B cell (primary cell): ENCODE measurements around the gene NRGN. TPM values are rescaled to one million over a fixed set of nuclear protein-coding genes. Genes with fewer than 3 reads are reported as not detected.

Source experiments
- ATAC-seq: fragments of 200-7000 bp; cut with Tn5 transposase; one replicate; pipeline ENCODE4 v1.10.0; 2021; ENCODE audit warnings: low read depth, mild to moderate bottlenecking, moderate number of reproducible peaks, moderate library complexity
- CTCF ChIA-PET: fragments of 350-600 bp; sonication (Branson Sonifier 250); formaldehyde crosslinking; loops from one replicate; lab custom pipeline; 2021; ENCODE audit warnings: antibody characterized with exemption, inconsistent platforms; lab: Charles Lee
- POLR2A ChIA-PET: fragments of 350-600 bp; sonication (Branson Sonifier 250); formaldehyde crosslinking; loops from one replicate; lab custom pipeline; 2021; ENCODE audit warnings: antibody characterized with exemption; lab: Charles Lee
- DNase-seq: peaks from one replicate; pipeline ENCODE4 v3.0.0; 2013
- H2AFZ ChIP-seq: 2 replicates; pipeline ENCODE4 v1.6.1; 2012; ENCODE audit warnings: mild to moderate bottlenecking, low read depth, low read length; ENCODE audit not compliant: insufficient read depth, poor library complexity, severe bottlenecking
- H3K27ac ChIP-seq, 2 donors: 1 replicate in 1 of 2; 2 replicates in 1 of 2; pipeline ENCODE4 v1.5.1; 2012 to 2013; ENCODE audit warnings: low read length in 2 of 2, mild to moderate bottlenecking in 2 of 2, moderate library complexity in 1 of 2
- H3K27me3 ChIP-seq, 4 experiments: fragments of 200-600 bp in 1 of 4; sonication (generic) in 1 of 4; replicated peaks in 1 of 4; 1 replicate in 2 of 4; 2 replicates in 2 of 4; pipeline versions ENCODE4 v1.6.1 to v1.7.0; 2013 to 2016; ENCODE audit warnings: low read length in 3 of 4, mild to moderate bottlenecking in 2 of 4, mixed read lengths in 1 of 4, moderate library complexity in 1 of 4; ENCODE audit not compliant: insufficient read depth in 4 of 4, control insufficient read depth in 3 of 4; ENCODE audit errors: control extremely low read depth in 1 of 4
- H3K36me3 ChIP-seq, 2 experiments: replicated peaks in 1 of 2; 1 replicate in 1 of 2; 2 replicates in 1 of 2; pipeline versions ENCODE4 v1.6.1 to v1.7.1; 2013; ENCODE audit warnings: low read length in 1 of 2; ENCODE audit not compliant: insufficient read depth in 2 of 2, control insufficient read depth in 1 of 2; ENCODE audit errors: control extremely low read depth in 1 of 2, extremely low read depth in 1 of 2
- H3K4me1 ChIP-seq, 2 donors: fragments of 200-600 bp in 1 of 2; sonication (generic) in 1 of 2; 1 replicate in 1 of 2; 2 replicates in 1 of 2; pipeline versions ENCODE4 v1.5.1 to v1.6.1; 2013 to 2017; ENCODE audit warnings: low read length in 2 of 2; ENCODE audit not compliant: control insufficient read depth in 2 of 2, insufficient read depth in 2 of 2
- H3K4me2 ChIP-seq: replicated peaks from 2 replicates; pipeline ENCODE3; 2012; ENCODE audit warnings: mild to moderate bottlenecking, low read depth, low read length; ENCODE audit not compliant: poor library complexity, severe bottlenecking
- H3K4me3 ChIP-seq, 5 experiments: fragments of 200-600 bp in 1 of 5; sonication (generic) in 1 of 5; 1 replicate in 3 of 5; 2 replicates in 2 of 5; pipeline versions ENCODE4 v1.5.1 to v1.7.0; 2011 to 2016; ENCODE audit warnings: low read length in 4 of 5, mild to moderate bottlenecking in 4 of 5, low read depth in 2 of 5, control low read depth in 1 of 5, moderate library complexity in 1 of 5; ENCODE audit not compliant: insufficient read depth in 1 of 5; ENCODE audit errors: control extremely low read depth in 1 of 5, extremely low read depth in 1 of 5
- H3K79me2 ChIP-seq: fragments of 200-600 bp; sonication (generic); one replicate; pipeline ENCODE4 v1.6.0; 2016; ENCODE audit warnings: low read length; ENCODE audit not compliant: control insufficient read depth, insufficient read depth
- H3K9ac ChIP-seq: fragments of 200-600 bp; sonication (generic); 2 replicates; pipeline ENCODE4 v1.6.1; 2017; ENCODE audit warnings: mild to moderate bottlenecking, low read length, moderate library complexity
- H3K9me3 ChIP-seq, 3 donors: one replicate each; pipeline versions ENCODE4 v1.6.1 to v1.7.1; 2013; ENCODE audit warnings: low read length in 2 of 3; ENCODE audit not compliant: control insufficient read depth in 2 of 3, insufficient read depth in 1 of 3; ENCODE audit errors: control extremely low read depth in 1 of 3
- H4K20me1 ChIP-seq: 2 replicates; pipeline ENCODE4 v1.6.0; 2012; ENCODE audit warnings: mild to moderate bottlenecking, low read length; ENCODE audit not compliant: insufficient read depth, control insufficient read depth, poor library complexity, severe bottlenecking
- H3K27ac Mint-ChIP-seq: one replicate; pipeline ENCODE4 v1.8.0; 2021; ENCODE audit warnings: mixed read lengths
- H3K27me3 Mint-ChIP-seq: one replicate; pipeline ENCODE4 v1.8.0; 2021; ENCODE audit warnings: mixed read lengths
- H3K4me1 Mint-ChIP-seq: one replicate; pipeline ENCODE4 v1.8.0; 2021; ENCODE audit warnings: mixed read lengths
- H3K4me3 Mint-ChIP-seq: one replicate; pipeline ENCODE4 v1.8.0; 2021; ENCODE audit warnings: mixed read lengths
- H3K9me3 Mint-ChIP-seq: one replicate; pipeline ENCODE4 v1.8.0; 2022; ENCODE audit warnings: mixed read lengths; ENCODE audit not compliant: insufficient read depth
- CTCF ChIP-seq: fragments of 200-600 bp; IDR thresholded peaks from one replicate; pipeline ENCODE4 v1.8.0; 2022; ENCODE audit warnings: antibody characterized with exemption, mild to moderate bottlenecking
- EZH2 ChIP-seq: IDR thresholded peaks from 2 replicates; pipeline ENCODE4 v1.6.1; 2012; ENCODE audit warnings: borderline replicate concordance, low read depth, mild to moderate bottlenecking, moderate library complexity, low read length; ENCODE audit not compliant: insufficient read depth, poor library complexity, severe bottlenecking
- WGBS: methylation state at CpG from one replicate; pipeline ENCODE4 v1.1.5; 2013; ENCODE audit warnings: missing lambda C conversion rate; ENCODE audit not compliant: insufficient coverage; 5-methylcytosine and 5-hydroxymethylcytosine counted together
- intact Hi-C: fragments of 100-400 bp; cut with micrococcal nuclease; formaldehyde crosslinking; loops from one replicate; pipeline ENCODE4 v1.10.0; 2022
- polyA plus RNA-seq: library from polyadenylated mRNA; depleted of rRNA; stranded (reverse); fragments of >200 nt; gene quantifications from 2 replicates; pipeline ENCODE4 v1.2.3, GENCODE V29; 2012
- total RNA-seq, 2 donors: library from RNA; stranded (reverse); fragments of 120-200 nt in 1 of 2; gene quantifications; 1 replicate in 1 of 2; 2 replicates in 1 of 2; pipeline versions ENCODE4 v1.2.3 to v1.2.4, GENCODE V29; 2013 to 2022

Gene NRGN
- total and polyA plus RNA-seq, 2 donors (not counting 1 experiment from before 2014, with no cell fraction given): 3.1 TPM; not detected in 1

- Mint-ChIP-seq H3K27ac (no peak overlapping the region), H3K4me3 (no peak overlapping the region), H3K4me1 (peaks cover 26% of the 10 kb centered on the region), H3K27me3 (peaks cover 5% of the 10 kb centered on the region), H3K9me3 (no peaks in the 10 kb centered on the region)
- no peaks in the 10 kb centered on the region for H3K9me3 ChIP-seq
- no peaks in the 10 kb centered on the region for H3K36me3 ChIP-seq
- no peaks in the 10 kb centered on the region for H4K20me1 ChIP-seq
- H3K9ac ChIP-seq: no peak overlapping the region
- DNase-seq (no peak), ATAC-seq (no peak)
- ChIA-PET CTCF (interaction anchor here (0.8 to 9.8 kb wide), 7 partner anchors 9 to 84 kb away, joined by 3 to 153 read pairs (median 4); partner anchors contain the start of gene ESAM), POLR2A (no interaction called here)
- peaks cover 20 to 31% of the 10 kb centered on the region in 2 donors for H3K4me1 ChIP-seq
- H3K27ac ChIP-seq: no peak overlapping the region
- peaks cover 9% of the 10 kb centered on the region for H3K79me2 ChIP-seq
- no peaks in the 10 kb centered on the region for H3K27me3 ChIP-seq
- no peak overlapping the region for H2AFZ ChIP-seq
- no peak overlapping the region for H3K4me2 ChIP-seq
- H3K4me3 ChIP-seq: no peak overlapping the region
- no CpG with 5 or more reads among the region's 10 CpGs for WGBS
- intact Hi-C loops: no loop called here
- TF ChIP-seq CTCF (no peak), EZH2 (no peak)
These were observed 12.8 kb downstream of the NRGN start for GRCh38 chr11:124752471-124753102.

- POLR2A ChIA-PET: no interaction called here
These were observed 13.5 kb downstream of the NRGN start for GRCh38 chr11:124753205-124753604.

More at GRCh38 chr11:124753205-124753604, 13.5 kb downstream of the NRGN start:
- H3K9ac ChIP-seq: no peak overlapping the region
- H2AFZ ChIP-seq: no peak overlapping the region
- intact Hi-C loops: no loop called here
- ATAC-seq (no peak), DNase-seq (no peak)
- H3K4me1 Mint-ChIP-seq: peaks cover 26% of the 10 kb centered on the region
- H3K36me3 ChIP-seq: no peaks in the 10 kb centered on the region
- no peaks in the 10 kb centered on the region for H3K9me3 Mint-ChIP-seq
- no peak overlapping the region for H3K27ac ChIP-seq
- no peak overlapping the region for H3K4me3 Mint-ChIP-seq
- no peaks in the 10 kb centered on the region for H3K9me3 ChIP-seq
- no peak overlapping the region for H3K4me3 ChIP-seq
- peaks cover 0 to 2% (median 0%) of the 10 kb centered on the region in 4 experiments for H3K27me3 ChIP-seq
- CTCF ChIA-PET: interaction anchor here (0.7 to 9.8 kb wide), 8 partner anchors 9 to 83 kb away, joined by 3 to 153 read pairs (median 4); partner anchors contain the start of gene ESAM
- TF ChIP-seq CTCF: no peak
- H3K4me2 ChIP-seq: no peak overlapping the region
- peaks cover 14% of the 10 kb centered on the region for H3K79me2 ChIP-seq
- peaks cover 25 to 34% of the 10 kb centered on the region in 2 donors for H3K4me1 ChIP-seq
- peaks cover 7% of the 10 kb centered on the region for H3K27me3 Mint-ChIP-seq
- no peak overlapping the region for H3K27ac Mint-ChIP-seq
- no peaks in the 10 kb centered on the region for H4K20me1 ChIP-seq
